Panc1 (cell line): ENCODE measurements around the gene ZNF507. TPM values are rescaled to one million over a fixed set of nuclear protein-coding genes. Genes with fewer than 3 reads are reported as not detected.

Source experiments
- ATAC-seq: fragments of 200-7000 bp; cut with Tn5 transposase; 2 replicates; pipeline ENCODE4 v1.9.1; 2020; ENCODE audit warnings: mild to moderate bottlenecking, moderate library complexity
- Bru-seq: library from RNA; stranded (reverse); fragments of 400-500 nt; gene quantifications from one replicate; lab custom pipeline; 2021; lab: Mats Ljungman, UMichigan
- BruChase-seq, 2 experiments: library from RNA; stranded (reverse); fragments of 400-500 nt; gene quantifications; one replicate each; lab custom pipeline; 2021; lab: Mats Ljungman, UMichigan
- BruUV-seq: library from RNA; stranded (reverse); fragments of 400-500 nt; replicated peaks from 2 replicates; lab custom pipeline; 2021; lab: Mats Ljungman, UMichigan
- CTCF ChIA-PET: fragments of 300-600 bp; sonication (Branson Sonifier 250); formaldehyde crosslinking; loops from one replicate; lab custom pipeline; 2022; ENCODE audit warnings: antibody characterized with exemption; lab: Charles Lee
- POLR2A ChIA-PET: fragments of 300-600 bp; sonication (Branson Sonifier 250); formaldehyde crosslinking; loops from one replicate; lab custom pipeline; 2022; ENCODE audit warnings: antibody characterized with exemption; lab: Charles Lee
- DNase-seq: peaks from one replicate; pipeline ENCODE4 v3.0.0-alpha.2; 2010; ENCODE audit warnings: low read depth, low spot score
- H3K27ac ChIP-seq: 2 replicates; pipeline ENCODE4 v1.5.1; 2011; ENCODE audit warnings: mild to moderate bottlenecking, low read length, inconsistent platforms
- H3K27me3 ChIP-seq: fragments of 200-500 bp; sonication (Bioruptor generic); 2 replicates; pipeline ENCODE4 v1.6.0; 2014; ENCODE audit warnings: low read length, inconsistent platforms; ENCODE audit not compliant: control insufficient read depth, insufficient read depth
- H3K36me3 ChIP-seq: fragments of 200-500 bp; sonication (Bioruptor generic); 2 replicates; pipeline ENCODE4 v1.5.1; 2014; ENCODE audit warnings: inconsistent platforms, mild to moderate bottlenecking, low read length, moderate library complexity; ENCODE audit not compliant: control insufficient read depth, insufficient read depth
- H3K4me1 ChIP-seq: 2 replicates; pipeline ENCODE4 v1.5.1; 2011; ENCODE audit warnings: inconsistent platforms, mild to moderate bottlenecking, low read length, moderate library complexity; ENCODE audit not compliant: control insufficient read depth, insufficient read depth
- H3K4me3 ChIP-seq, 2 experiments: 2 replicates each; pipeline ENCODE4 v1.5.1; 2011 to 2012; ENCODE audit warnings: low read depth in 2 of 2, low read length in 2 of 2, mild to moderate bottlenecking in 2 of 2, inconsistent platforms in 1 of 2, moderate library complexity in 1 of 2
- H3K9me3 ChIP-seq: fragments of 200-500 bp; sonication (Bioruptor generic); 2 replicates; pipeline ENCODE4 v1.5.1; 2014; ENCODE audit warnings: low read depth, mild to moderate bottlenecking, inconsistent platforms, low read length, moderate library complexity; ENCODE audit not compliant: control insufficient read depth, insufficient read depth
- CTCF ChIP-seq: fragments of 450-650 bp; IDR thresholded peaks from 2 replicates; pipeline ENCODE4 v1.5.1; 2017; ENCODE audit warnings: mild to moderate bottlenecking
- POLR2AphosphoS5 ChIP-seq: IDR thresholded peaks from 2 replicates; pipeline ENCODE4 v1.6.1; 2012; ENCODE audit warnings: mild to moderate bottlenecking, low read depth, low read length, moderate library complexity
- REST ChIP-seq, 2 experiments: IDR thresholded peaks; 2 replicates each; pipeline ENCODE4 v1.6.1; 2011 to 2012; ENCODE audit warnings: low read depth in 2 of 2, control low read depth in 1 of 2, low read length in 1 of 2, mild to moderate bottlenecking in 1 of 2, moderate library complexity in 1 of 2; ENCODE audit not compliant: insufficient read depth in 1 of 2
- SIN3A ChIP-seq: IDR thresholded peaks from 2 replicates; pipeline ENCODE4 v1.6.1; 2012; ENCODE audit warnings: low read depth, mild to moderate bottlenecking, low read length, moderate library complexity, borderline replicate concordance; ENCODE audit not compliant: insufficient read depth
- TCF7L2 ChIP-seq: IDR thresholded peaks from 2 replicates; pipeline ENCODE4 v1.6.1; 2011; ENCODE audit warnings: mild to moderate bottlenecking, low read depth, low read length, inconsistent platforms
- in situ Hi-C: cut with HindIII; loops from 2 replicates; pipeline ENCODE4 v1.10.0; 2016; ENCODE audit warnings: low sequenced_read_pairs, low pct_unique_long_range_greater_than_20kb
- intact Hi-C: fragments of 100-400 bp; cut with micrococcal nuclease; formaldehyde crosslinking; loops from one replicate; pipeline ENCODE4 v1.10.0; 2022; ENCODE audit not compliant: unreplicated experiment
- long read RNA-seq: library from polyadenylated mRNA; unstranded; transcript quantifications from one replicate; pipeline ENCODE4 v2.0.0, GENCODE V29; 2021; ENCODE audit not compliant: unreplicated experiment
- polyA plus RNA-seq: library from polyadenylated mRNA; unstranded; fragments of >200 nt; gene quantifications from one replicate; pipeline ENCODE4 v1.2.1, GENCODE V29; 2012; ENCODE audit warnings: missing spikeins; ENCODE audit not compliant: insufficient read length
- total RNA-seq: library from RNA; stranded (reverse); gene quantifications from one replicate; pipeline ENCODE4 v1.2.1, GENCODE V29; 2021; ENCODE audit not compliant: unreplicated experiment

ZNF507 gene
- total RNA-seq (28.3 TPM), Bru-seq, nascent RNA (percentile 95 among the genes with signal in this experiment), BruChase-seq, experiment 1, labeled RNA remaining after a 2-hour chase (percentile 95 among the genes with signal in this experiment), BruChase-seq, experiment 2, labeled RNA remaining after a 6-hour chase (percentile 78 among the genes with signal in this experiment)
- polyA plus RNA-seq: 9.3 TPM
- long read RNA-seq, full-length matches to known transcripts: 10 of 35 reads
- long read RNA-seq, partial matches to known transcripts: 5 of 35 reads
- long read RNA-seq, other reads (novel, unspliced or antisense): 20 of 35 reads

GRCh38 chr19:32345261-32346207, at the start of gene ZNF507:
Gene ZNF507, plus strand, starts transcription at chr19:32345610. Its CDS starts 7,221 bp downstream, at chr19:32352831.
- Histone ChIP-seq H3K4me1 (peaks cover 39% of the 10 kb centered on the region), H3K27ac (peak within 1 kb of the TSS; percentile 99), H3K36me3 (peaks cover 26% of the 10 kb centered on the region), H3K27me3 (no peaks in the 10 kb centered on the region), H3K9me3 (no peaks in the 10 kb centered on the region; the same call in 1 of the 2 replicates), H3K4me3 (peak within 1 kb of the TSS; percentile 88 to 96)
- no peak for DNase-seq
- CTCF ChIA-PET: interaction anchor here (0.7 kb wide), 1 partner anchor 1662 kb away, joined by 4 read pairs; no protein-coding TSS in a partner anchor
- POLR2A ChIA-PET: interaction anchor here (0.6 kb wide), 3 partner anchors 47 to 1658 kb away, joined by 3 to 5 read pairs (median 4); partner anchors contain the start of gene DPY19L3
- intact Hi-C loops: no loop called here
- in situ Hi-C loops: no loop called here
- TSS peak; percentile 72 for BruUV-seq
- peak; percentile 29; the same call in 1 of the 2 replicates for TF ChIP-seq CTCF
- TF ChIP-seq TCF7L2: no peak
- TF ChIP-seq REST (IDR thresholded peaks at IDR 0.05; ENCODE audit: insufficient read depth in 1 of 2, low read depth in 2 of 2, low read length in 1 of 2): no peak
- TF ChIP-seq POLR2AphosphoS5: peak; percentile 80; the same call in 1 of the 2 replicates
- TF ChIP-seq SIN3A: peak; percentile 91; the same call in 1 of the 2 replicates
- ATAC-seq: peak; percentile 95

- intact Hi-C loops (no loop called here), in situ Hi-C loops (no loop called here)
- Histone ChIP-seq H3K9me3 (peaks cover 4% of the 10 kb centered on the region; the same call in 1 of the 2 replicates), H3K36me3 (no peaks in the 10 kb centered on the region), H3K27me3 (no peaks in the 10 kb centered on the region), H3K4me3 (no peak overlapping the region), H3K4me1 (no peaks in the 10 kb centered on the region), H3K27ac (no peak overlapping the region)
- ChIA-PET POLR2A (no interaction called here), CTCF (no interaction called here)
- TF ChIP-seq POLR2AphosphoS5 (no peak), CTCF (peak; percentile 28), REST (IDR thresholded peaks at IDR 0.05; ENCODE audit: insufficient read depth in 1 of 2, low read depth in 2 of 2, low read length in 1 of 2) (no peak), SIN3A (no peak), TCF7L2 (no peak)
- no TSS peak for BruUV-seq
- ATAC-seq: no peak
- no peak for DNase-seq
Measured at GRCh38 chr19:32296694-32297093, 48.7 kb upstream of the ZNF507 start.
